Prostate gland (tissue), 2 donors: ENCODE measurements around the gene FGF2.

ENCODE experiments used
- CTCF ChIP-seq, 4 experiments: fragments of 200-600 bp in 2 of 4; fragments of 450-650 bp in 2 of 4; sonication (generic) in 2 of 4; IDR thresholded peaks; 1 replicate in 3 of 4; 2 replicates in 1 of 4; pipeline ENCODE4 v1.5.1; 2016 to 2019; ENCODE audit warnings: antibody characterized with exemption in 4 of 4, mild to moderate bottlenecking in 2 of 4, moderate library complexity in 2 of 4
- POLR2A ChIP-seq: fragments of 450-650 bp; IDR thresholded peaks from one replicate; pipeline ENCODE4 v1.6.1; 2016; ENCODE audit warnings: antibody characterized with exemption, mild to moderate bottlenecking

DNA sequence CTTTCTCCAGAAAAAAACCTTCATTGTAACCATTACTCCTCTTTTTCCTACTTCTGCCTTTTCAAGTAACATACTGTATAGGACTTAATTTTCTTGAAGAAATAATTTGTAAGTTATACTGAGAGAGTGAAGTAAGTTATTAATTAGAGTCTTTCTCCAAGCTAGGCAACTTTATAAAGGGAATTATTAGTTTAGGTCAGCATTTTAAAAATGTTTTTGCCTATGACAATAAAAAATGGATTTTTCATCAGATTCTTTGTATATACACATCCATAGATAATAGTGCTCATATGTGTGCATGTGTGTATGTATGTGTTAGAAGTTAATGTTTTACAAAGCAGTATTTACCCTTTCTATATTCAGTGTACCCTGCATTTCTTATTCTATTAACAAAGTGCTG lies 106.1 kb downstream of the FGF2 start:
- TF ChIP-seq CTCF (IDR thresholded peaks at IDR 0.05), result no peak
- no peak for TF ChIP-seq POLR2A
